ENCODE data around the gene BMPR1A.
A peak's percentile ranks its signal among the peaks of the same experiment; 100 is the strongest.
"Not testable (repeated sequence)": the region's sequence is repeated elsewhere in the genome, so short reads cannot be mapped to it uniquely, and the experiment has no call there.

Gene BMPR1A

DNA sequence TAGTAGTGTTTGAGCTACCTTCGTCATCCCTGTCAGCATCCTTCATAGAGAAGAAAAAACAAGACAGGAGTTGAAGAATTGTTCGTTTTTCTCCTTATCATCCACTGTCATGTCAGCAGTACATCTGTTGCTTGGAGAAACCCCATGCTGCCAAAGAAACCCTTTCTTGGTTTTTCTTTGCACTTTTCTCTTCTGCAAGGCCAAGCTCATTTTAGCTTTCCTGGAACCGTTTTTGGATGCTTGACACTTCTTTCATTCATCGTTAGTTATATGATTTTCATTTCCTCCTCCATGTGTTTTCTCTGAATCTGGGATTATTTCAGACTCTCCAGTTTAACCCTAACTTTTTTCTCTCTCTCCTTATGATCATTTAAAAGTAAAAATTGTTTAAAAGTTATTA lies 142.1 kb downstream of the BMPR1A start:
- no peak for DNase-seq

DNA sequence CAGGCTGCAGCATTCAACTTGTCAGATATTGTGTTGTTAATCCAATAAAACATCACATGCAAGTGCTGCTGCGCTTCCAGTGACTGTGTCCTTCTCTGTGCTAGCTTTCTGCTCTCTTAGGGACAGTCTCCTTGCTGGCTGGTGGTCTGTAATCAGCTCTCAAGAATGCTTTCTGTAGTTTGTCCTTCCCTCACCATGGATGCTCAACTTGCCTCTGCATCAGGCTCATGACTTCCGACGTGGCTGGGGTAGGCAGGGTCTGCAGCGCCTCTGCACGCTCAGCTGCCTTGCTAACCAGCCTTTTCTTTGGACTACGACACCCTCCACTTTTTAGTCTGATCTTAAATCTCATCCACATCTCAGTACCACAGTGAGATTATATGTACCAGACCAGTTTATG lies 142.7 kb downstream of the BMPR1A start:
- no peak for DNase-seq

DNA sequence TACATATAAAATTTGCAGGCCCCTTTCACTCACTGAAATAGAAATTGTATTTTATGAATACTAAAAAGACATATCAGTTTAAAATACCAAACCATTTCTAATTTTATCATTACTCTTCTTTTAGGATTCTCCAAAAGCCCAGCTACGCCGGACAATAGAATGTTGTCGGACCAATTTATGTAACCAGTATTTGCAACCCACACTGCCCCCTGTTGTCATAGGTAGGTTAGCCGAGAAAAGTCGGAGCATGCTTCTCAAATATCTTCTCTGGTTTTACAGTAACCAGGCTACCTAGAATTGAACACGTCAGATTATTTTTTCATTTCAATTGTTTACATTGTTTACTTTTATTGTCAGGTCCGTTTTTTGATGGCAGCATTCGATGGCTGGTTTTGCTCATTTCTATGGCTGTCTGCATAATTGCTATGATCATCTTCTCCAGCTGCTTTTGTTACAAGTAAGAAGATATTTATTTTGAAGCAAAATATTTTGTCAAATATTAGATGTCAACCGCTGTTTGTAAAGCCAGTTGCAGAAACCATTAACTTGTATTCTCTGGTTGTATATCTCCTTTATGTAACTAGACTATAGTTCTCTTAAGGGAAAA lies 143.4 kb downstream of the BMPR1A start:
- DNase-seq = peak; percentile 55

DNA sequence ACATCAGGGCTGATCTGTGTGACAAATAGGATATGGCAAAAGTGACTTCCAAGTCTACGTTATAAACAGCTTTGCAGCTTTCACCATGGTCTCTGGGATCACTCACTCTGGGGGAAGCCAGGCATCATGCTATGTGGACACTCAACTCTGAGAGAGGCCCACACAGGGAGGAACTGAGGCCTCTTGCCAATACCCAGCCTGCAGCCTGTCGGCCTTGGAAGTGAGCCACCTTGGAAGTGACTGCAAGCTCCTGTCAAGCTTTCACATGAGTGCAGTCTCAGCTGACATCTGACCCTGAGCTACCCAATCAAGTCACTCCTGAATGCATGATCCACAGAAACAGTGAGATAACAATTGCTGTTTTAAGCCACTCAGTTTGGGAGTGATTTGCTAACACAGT lies 144.5 kb downstream of the BMPR1A start:
- no peak for DNase-seq

DNA sequence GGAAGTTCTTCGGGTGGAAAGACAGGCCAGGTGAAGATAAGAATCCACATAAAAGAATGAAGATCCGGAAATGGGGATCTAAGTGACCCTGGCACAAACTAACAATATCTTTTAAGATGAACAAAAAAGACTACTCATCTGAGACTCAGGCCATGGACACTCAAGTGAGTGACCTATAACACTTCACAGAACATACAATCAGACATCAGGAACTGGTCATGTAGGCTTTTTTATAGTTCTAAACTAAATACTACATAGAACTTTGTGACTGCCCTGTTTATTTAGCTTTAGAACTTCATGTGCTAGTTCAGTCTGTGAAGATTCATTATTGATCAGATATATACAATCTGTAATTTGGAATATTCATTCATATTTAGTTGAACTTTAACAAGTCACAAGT lies 148.2 kb downstream of the BMPR1A start:
- no peak for DNase-seq

DNA sequence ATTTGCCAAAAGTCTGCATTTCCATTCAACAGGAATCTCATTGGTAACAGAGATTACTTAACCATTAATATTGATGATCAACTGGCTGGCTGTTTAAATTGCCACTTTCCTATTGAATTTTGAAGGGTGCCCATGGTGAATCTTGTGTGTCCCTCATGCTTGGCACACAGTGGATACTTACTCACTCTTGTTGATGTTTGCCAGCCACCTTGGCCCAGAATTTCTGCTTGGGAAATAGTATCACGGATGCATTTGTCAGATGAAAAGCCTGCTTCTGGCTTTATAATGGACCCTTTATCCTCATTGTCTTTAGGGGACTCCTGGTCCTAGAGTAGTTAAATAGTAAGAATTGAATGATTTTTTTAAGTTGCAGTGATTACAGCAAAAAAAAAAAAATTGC lies 149.0 kb downstream of the BMPR1A start:
- no peak for DNase-seq

DNA sequence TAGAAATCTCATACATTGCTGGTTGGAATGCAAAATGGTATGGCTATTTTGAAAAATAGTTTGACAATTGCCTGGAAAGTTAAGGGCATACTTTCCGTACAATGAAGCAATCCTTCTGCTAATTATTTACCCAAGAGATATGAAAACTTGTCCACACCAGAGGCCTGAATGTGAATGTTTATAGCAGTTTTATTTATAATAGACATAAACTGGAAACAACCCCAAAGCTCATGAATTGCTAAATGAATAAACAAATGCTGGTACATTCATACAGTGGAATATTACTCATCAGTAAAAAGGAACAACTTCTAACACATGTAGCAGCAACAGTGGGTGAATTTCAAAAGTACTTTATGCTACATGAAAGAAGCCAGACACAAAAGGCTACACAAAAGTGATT lies 158.3 kb downstream of the BMPR1A start:
- no peak for DNase-seq

DNA sequence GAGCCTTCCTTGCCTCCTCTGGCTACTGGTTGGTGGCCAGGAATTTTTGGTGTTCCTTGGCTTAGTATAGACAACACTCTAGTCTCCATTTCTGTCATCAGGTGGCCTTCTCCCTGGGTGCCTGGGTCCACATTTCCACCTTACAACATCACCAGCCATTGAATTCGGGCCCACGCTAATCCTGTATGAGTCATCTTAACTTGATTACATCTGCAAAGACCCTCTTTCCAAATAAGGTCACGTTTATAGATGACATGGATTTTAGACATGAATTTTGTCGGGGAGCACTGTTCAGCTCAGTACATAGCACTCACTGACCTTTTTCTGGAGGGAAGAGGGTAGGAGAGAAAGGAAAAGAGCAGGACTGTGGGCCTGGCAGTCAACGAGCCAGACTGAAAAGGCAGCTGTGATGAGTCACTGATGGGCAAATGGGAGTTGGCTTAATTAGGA lies 161.6 kb downstream of the BMPR1A start:
- no peak for DNase-seq

DNA sequence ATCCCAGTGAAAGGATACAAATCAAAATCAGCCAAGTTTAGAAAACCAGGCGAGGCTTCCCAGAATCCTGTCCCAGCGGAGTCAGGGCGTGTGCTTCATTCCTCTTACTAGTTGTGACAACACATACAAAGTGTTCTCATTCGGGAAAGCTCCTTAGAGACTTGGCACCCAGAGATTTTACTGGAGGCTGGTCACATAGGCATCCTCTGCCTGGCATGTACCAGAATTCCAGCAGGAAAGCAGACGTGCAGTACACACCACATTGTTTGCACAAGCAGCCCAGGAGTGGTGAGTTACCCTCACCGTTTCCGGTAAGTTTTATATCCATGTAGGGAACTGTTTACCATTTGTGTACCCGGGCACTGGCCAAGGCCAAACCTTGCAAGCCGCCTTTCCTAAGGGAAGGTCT lies 166.1 kb downstream of the BMPR1A start:
- no peak for DNase-seq

DNA sequence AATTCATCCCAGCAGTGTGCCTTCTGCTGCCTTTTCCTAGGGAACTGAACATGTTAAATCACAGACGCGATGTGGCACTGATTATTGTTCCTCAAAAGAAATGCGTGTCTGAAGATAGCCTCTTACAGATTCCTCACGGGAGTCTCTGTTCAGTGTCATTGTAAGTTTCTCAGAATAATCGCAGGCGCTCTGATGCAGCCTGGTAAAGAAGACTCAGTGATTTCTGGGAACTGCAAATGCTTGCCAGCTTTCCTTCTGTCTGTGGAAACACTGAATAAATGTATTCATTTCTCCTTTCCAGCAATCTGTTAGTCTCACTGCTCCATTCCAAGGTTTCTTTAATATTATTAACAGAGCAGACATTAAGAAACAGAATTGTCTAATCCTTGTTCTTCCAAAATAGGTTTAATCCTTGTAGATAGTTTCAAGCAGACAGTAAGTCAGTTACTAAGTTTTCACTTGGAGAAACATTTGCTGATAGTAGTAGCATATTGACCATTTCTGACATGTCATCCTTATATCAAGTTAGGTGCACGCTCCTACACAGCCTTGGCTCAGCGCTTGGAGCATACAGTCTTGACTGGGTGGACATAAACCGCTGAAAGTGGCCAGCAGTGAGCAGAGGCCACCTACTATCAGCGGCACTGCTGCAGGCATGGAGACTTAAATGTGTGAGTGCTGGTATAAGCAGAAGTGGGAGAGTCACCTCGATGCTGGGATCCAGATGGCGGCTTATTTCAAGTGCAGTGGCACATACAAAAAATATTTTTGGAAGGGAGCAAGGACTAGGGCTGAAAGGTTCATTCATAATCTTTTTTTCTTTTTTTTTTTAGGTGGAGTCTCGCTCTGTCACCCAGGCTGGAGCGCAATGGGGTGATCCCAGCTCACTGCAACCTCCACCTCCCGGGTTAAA lies 173.3 kb downstream of the BMPR1A start:
- DNase-seq = no peak

DNA sequence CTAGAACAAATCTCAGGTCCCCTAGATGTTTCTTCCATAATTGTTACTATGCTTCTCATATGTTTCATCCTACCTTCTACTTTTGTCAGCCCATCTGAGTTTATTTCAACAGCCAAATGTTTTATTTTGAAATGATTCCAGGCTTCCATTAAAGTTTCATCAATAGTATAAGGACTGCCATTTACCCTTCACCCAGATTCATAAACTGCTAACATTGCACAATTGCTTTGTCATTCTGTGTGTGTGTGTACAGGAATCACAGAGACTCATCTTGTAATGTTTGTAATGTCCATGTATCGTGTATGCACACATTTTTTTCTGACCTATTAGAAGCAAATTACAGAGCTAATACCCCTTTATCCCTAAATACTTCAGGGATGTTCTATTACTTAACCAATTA lies 175.5 kb downstream of the BMPR1A start:
- no peak for DNase-seq

DNA sequence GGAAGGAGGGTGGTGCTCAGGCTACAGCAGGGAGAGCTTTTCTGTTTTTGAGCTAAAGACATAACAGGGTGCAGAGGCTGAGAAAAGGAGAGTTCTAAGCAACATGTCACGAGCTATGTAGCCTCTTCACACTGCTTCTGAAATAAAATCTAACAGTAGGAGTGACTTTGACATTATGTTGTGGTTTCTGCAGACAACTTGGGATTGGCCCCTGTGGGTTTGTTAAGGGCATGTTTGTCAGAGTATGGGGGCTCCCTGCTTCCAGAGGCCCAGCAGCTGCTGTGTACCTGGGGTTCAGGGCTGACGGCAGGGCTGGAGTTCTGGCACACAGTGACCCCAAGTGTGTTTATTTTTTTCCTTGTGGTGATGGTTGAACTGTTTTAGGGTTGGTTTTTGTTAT lies 176.3 kb downstream of the BMPR1A start:
- DNase-seq = no peak

DNA sequence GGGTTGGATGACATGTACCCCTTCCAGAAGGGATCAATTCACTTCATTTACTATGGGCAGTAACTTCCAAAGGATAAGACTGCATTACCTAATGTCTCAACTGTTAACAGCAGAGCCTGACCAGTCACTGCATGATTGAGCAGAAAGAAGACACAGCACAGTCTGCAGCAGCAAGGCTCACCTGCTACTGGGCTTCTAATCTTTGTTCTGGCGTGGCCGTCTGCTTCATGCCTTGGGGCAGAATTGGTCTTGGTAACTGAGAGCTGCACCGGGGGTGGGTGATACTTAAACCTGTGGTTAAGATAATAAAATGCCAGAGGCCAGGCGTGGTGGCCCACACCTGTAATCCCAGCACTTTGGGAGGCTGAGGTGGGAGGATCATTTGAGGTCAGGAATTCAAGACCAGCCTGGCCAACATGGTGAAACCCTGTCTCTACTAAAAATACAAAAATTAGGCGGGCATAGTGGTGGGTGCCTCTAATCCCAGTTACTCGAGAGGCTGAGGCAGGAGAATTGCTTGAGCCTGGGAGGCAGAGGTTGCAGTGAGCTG lies 177.8 kb downstream of the BMPR1A start:
- DNase-seq = not testable (repeated sequence)

DNA sequence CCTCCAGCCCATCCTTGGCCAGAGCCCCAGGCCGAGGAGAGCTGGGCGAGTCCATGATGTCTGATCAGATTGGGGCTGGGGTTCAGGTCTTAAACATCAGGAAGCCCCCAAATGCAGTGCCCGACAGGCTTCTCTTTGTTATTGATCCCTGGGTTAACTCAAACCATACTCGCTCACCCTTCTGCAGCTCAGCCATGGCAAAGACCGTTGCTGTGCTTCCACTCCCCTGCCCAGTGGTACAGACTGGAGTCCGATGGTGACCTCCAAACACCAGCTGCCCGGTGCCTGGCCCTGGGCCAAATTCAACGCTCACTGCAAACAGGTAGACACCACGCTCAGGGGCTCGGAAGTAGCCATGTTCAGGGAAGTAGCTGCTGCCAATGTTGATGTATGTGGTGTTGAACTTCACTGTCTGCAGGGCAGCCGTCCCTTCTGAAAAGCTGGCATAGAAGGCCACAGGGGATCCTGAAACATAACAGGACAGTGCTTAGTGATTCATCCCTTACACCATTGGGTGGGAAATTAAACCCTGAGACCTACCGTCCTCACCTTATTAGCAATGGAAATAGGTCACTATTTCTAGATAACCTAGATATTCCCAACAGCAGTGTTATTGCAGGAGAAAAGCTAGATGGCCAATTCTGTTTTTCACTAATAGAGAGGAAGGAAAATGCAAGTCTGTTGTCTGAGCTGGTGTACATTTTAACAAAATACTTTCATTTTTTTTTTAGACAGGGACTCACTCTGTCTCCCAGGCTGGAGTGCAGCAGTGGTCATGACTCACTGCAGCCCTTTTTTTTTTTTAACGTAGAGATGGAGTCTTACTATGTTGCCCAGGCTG lies 180.5 kb downstream of the BMPR1A start:
- no peak for DNase-seq

DNA sequence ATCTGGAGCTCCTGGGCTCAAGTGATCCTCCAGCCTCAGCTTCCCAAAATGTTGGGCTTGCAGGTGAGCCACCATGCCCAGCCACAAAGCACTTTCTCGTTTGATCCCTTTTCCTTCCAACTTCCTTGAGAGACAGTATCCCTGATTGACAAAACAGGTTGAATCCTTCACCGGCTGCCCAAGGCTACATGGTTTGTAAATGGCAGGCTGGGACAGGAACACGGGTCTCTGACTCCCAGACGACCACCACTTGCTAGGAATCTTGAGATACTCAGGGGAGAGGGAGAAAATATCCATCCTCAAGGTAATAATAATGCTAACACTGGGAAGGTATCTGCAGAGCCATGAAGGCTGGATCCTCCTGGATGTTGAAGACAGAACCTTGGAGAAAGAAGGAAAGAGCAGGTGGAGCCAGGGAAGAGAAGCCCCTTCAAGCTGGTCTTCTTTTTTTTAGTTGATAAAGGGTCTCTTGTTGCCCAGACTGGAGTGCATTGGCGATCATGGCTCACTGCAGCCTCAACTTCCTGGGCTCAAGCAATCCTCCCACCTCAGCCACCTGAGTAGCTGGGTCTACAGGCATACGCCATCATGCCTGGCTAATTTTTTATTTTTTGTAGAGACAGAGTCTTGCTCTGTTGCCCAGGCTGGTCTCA lies 181.2 kb downstream of the BMPR1A start:
- no peak for DNase-seq

DNA sequence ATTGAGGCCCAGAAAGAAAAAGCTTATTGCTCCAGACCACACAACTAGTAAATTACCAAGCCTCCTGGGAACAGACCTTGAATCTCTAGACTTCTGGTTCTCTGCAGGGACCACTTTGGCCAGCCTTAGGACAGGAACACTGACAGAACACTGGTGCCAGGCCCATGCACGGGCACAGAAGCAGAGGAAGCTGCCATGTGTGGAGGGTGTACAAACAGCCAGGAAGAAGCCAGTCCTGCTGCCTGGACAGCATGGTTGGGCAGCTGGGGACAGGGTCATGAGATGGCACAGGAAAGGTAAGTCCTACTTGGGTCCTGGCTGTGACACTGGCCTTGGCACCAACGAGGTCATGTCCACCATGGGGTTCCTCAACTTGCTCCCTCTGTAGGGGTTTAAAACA lies 181.8 kb downstream of the BMPR1A start:
- no peak for DNase-seq

DNA sequence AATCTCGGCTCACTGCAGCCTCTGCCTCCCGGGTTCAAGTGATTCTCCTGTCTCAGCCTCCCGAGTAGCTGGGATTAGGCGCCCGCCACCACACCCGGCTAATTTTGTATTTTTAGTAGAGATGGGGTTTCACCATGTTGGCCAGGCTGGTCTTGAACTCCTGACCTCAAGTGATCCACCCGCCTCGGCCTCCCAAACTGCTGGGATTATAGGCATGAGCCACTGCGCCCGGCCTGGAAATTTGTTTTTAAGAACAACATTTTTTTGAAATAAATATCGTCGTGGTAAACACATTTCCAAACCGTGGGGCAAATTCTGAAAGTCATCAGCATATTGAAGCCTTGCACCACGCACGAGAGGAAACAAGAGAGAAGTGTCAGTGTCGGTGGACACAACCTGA lies 183.7 kb downstream of the BMPR1A start:
- DNase-seq = not testable (repeated sequence)

DNA sequence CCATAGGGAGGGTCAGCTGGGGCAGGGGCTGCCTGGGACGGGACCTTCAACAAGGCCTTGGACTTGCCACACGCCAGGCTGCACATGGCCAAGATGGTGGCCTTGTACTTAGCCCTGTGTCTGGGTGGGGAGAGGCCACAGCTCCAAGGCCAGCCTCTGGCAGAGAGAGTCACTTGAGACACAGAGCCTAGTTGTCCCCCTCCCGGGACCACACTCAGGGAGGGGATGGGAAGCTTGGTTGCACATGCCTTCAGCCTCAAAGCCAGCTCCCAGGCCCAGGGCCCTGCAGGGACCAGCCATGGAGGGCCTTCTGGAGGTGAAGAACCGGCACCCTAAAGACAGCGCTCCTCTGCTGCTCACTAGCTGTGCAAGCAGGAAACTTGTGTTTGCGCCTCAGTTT lies 184.3 kb downstream of the BMPR1A start:
- no peak for DNase-seq

DNA sequence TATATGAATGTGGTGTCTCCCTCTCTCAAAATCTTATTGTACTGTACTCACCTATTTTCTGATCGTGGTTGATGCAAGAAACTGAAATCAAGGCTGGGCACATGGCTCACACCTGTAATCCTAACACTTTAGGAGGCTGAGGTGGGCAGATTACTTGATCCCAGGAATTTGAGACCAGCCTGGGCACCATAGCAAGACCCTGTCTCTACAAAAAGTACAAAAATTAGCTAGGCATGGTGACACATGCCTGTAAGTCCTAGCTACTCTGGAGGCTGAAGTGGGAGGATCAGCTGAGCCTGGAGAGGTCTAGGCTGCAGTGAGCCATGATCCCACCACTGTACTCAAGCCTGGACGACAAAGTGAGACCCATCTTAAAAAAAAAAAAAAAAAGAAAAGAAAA lies 185.0 kb downstream of the BMPR1A start:
- DNase-seq = no peak

DNA sequence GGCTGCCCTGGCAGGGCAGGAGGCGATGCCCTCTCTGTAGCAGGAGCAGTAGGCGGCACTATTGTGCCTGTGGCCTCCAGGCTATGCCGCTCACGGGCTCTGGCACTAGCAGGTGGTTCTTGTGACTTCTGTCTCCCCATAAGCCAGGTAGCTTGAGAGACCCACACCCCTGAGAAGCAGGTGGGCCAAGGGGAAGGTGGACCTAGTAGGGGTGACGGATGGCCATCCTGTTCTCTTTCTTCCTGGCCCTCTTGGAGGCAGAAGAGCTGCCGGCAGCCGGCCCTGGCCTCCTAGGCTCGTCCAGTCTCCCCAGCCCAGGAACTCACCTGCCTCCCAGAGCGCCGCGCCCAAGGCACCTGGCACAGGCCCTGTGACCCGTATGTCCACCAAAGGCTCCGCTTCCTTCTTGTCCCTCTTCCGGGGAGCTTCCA lies 185.6 kb downstream of the BMPR1A start:
- no peak for DNase-seq

DNA sequence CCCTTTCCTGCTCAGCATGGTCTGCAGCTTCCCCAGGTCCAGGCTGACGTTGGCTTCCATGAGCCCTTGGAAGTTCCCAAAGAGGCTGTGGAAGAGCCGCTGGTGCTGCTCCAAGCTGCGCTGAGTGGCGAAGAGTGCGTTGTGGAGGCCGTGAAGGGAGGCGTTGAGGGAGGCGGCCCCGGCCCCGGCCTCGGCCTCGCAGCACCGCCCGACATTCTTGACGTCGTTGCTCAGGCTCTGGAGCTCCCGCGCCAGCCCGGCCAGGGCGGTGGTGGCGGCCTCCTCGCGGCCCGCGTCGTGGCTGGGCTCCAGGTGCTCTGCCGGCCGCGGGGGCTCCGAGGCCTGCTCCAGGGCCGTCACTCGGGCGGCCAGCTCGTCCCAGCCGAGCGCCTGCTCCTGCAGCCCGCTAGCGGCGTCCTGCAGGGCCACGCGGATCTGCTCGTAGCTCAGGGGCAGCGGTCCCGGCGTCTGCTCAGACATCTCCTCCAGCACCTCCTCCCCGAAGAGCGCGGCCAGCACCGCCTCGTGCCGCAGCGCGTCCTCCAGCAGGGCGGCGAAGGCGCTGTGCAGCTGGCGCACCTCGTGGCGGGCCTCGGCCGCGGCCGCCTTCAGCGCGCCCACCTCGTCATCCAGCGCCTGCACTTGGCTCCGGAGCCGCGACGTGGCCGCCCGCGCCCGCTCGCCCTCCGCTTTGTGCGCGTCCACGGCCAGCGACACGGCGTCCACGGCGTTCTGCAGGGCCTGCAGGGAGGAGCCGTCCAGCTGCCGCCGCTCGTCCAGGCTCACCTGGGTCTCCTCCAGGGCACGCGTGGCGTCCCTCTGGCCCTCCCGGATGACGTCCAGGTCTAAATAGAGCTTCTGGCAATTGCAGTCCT lies 186.3 kb downstream of the BMPR1A start:
- no peak for DNase-seq

Data from CD4-positive, alpha-beta T cell treated with Interleukin-10 for 1 hour (primary cell).